ENCODE results near the gene PDCL2.

DNA sequence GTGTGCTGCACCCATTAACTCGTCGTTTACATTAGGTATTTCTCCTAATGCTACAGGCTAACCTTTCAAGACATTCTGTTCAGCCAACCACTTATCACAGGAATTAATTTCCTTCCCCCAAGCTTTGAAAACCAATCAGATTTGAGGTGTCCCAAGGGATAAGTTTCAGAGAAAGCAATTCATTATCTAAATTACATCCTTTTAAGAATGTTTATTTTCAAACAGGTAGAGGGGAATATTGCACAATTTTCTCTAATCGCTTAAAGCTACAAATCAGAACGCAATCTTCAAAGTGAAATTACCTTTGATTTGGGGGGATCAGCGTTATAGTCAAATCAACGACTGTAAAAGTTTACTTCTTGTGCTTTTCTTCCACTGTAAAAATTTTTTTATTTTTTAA lies 46.9 kb downstream of the PDCL2 start:
- no peak for TF ChIP-seq ASH2L (IDR thresholded peaks at IDR 0.05; ENCODE audit: low read length)
- TF ChIP-seq RAD21 (IDR thresholded peaks at IDR 0.05 in 1 of 2, conservative IDR thresholded peaks at IDR 0.05 in 1 of 2; ENCODE audit: low read depth in 2 of 2, low read length in 2 of 2) = no peak
- TF ChIP-seq RBBP5 (IDR thresholded peaks at IDR 0.05; ENCODE audit: borderline replicate concordance, low read depth, low read length) = no peak

All from H1 (cell line).